Epidermal melanocyte (primary cell): ENCODE measurements around the gene SMPDL3A.
A peak's percentile ranks its signal among the peaks of the same experiment; 100 is the strongest.
"Not testable (repeated sequence)": the region's sequence is repeated elsewhere in the genome, so short reads cannot be mapped to it uniquely, and the experiment has no call there.

ENCODE experiments used
- DNase-seq: peaks from one replicate; pipeline ENCODE4 v3.0.0; 2011; ENCODE audit warnings: low spot score; ENCODE audit not compliant: insufficient read length

Gene SMPDL3A, protein sequence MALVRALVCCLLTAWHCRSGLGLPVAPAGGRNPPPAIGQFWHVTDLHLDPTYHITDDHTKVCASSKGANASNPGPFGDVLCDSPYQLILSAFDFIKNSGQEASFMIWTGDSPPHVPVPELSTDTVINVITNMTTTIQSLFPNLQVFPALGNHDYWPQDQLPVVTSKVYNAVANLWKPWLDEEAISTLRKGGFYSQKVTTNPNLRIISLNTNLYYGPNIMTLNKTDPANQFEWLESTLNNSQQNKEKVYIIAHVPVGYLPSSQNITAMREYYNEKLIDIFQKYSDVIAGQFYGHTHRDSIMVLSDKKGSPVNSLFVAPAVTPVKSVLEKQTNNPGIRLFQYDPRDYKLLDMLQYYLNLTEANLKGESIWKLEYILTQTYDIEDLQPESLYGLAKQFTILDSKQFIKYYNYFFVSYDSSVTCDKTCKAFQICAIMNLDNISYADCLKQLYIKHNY

GRCh38 chr6:122789182-122790027 lies at the start of gene SMPDL3A:
SMPDL3A (plus strand) TSS chr6:122789258; CDS start chr6:122789347, 89 bp downstream.
- DNase-seq = peak; percentile 57

DNA sequence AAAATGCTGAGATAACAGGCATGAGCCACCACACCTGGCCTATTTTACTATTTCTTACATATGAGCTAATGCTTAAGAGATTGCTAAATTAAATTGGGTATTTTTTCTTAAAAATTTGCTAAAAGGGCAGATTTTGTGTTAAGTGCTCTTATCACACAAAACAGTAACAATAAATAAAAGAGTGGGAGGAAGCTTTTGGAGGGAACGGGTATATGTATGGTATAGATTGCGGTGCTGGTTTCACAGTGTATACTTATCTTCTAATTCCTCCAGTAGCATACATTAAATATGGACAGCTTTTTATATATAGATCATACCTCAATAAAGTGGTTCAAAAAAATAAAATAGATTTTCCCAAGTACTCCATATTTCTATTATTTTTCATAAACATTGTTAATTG lies 49.0 kb upstream of the SMPDL3A start:
- DNase-seq = no peak

DNA sequence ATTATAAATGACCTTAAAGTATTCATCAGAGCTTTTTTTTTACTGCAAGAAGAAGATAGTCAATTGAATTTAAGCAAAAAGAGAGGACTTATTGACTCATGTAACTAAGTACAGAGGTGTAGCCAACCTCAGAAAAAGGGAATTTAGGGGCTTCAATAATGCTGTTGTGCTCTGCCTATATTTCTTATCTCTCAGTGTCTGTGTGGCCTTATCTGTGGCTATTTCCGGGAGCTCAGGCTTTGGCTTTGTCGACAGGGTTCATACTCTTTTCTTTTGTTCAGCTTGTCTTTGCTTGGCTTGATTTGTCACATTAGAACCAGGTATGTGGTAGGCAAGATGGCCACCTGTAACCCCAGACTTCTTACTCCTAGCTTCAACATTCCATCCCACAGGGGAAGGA lies 48.1 kb upstream of the SMPDL3A start:
- DNase-seq = no peak

DNA sequence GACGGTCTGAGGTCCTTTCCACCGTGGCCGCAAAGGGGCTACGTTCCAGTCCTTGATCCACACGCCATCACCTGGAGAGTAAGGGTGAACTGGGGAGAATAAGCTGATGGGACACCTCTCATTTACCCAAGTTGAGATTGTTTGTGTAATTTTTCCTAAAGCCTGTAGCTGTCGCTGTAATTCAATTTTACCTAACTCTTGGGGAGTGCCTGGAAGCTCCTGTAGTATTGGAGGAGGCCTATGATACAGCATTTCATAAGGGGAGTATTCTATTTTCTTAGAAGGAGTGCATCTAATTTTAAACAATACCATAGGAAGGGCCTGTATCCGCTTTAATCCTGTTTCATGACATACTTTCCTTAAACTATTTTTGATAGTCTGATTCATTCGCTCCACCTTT lies 44.8 kb upstream of the SMPDL3A start:
- DNase-seq = not testable (repeated sequence)

- not testable (repeated sequence) for DNase-seq
These were observed 44.2 kb upstream of the SMPDL3A start for GRCh38 chr6:122744856-122745255.

DNA sequence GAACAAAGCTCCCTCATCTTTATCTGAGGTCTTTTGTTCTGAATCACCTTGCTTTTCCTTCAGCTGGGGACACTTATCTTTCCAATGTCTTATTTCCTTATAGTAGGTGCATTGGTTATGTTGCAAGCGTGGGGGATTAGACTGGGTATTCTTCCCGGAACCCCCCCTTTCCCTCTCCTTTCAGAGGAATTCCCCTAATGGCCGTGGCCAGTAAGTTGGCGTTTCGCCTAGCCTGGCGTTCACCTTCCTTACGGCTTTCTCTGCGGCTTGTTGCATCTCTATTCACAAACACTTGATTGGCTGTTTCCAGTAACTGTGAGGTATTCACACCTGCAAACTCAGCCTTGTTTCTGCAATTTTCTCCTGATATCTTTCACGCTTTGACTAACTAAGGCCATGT lies 42.4 kb upstream of the SMPDL3A start:
- DNase-seq = no peak

DNA sequence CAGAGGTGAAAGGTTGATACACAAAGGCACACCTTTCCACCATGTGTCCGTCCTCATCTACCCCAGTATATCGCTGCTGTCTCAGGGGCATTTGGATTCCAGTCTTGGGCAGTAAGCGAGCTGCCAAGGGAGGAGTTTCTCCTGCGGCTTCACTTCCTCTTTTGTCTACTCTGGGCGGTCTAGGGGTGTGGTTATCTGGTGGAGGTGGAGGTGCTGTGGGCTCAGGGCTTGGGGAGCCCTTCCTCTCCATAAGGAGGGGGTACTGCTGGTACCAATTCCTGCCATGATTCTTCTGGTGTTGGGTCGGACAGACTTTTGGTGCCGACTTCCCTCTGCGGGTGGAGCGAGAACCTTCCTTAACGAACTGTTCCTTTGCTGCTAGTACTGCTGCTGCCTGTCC lies 41.5 kb upstream of the SMPDL3A start:
- no peak for DNase-seq

DNA sequence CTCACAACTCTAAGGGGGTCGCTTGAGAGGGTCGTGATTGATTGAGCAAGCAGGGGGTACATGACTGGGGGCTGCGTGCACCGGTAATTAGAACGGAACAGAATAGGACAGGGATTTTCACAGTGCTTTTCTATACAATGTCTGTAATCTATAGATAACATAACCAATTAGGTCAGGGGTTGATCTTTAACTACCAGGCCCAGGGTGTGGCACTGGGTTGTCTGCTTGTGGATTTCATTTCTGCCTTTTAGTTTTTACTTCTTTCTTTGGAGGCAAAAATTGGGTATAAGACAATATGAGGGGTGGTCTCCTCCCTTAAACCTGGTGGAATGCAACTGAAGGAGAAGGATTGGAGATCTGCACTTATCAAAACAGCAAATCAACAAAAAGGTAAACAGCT lies 40.1 kb upstream of the SMPDL3A start:
- not testable (repeated sequence) for DNase-seq

- peak; percentile 51 for DNase-seq
These were observed 39.5 kb upstream of the SMPDL3A start for GRCh38 chr6:122749451-122750050.

DNA sequence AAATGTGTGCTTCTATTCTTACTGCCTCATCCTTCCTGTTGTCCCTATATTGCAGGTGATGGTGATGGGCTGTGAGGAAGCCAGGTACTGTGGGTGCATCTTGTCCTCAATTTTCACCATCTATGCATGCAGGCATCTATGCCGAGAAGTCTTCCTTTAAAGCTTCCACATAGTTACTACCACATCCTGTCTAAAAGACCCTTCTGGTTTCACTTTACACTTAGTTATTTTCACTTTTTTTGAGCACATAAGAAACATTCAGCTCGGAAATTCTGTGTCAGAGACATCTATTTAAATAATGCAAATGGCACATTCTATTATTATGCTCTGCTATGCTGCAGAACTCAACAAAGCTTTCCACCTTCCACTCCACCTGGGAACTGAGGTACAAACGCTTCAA lies 37.7 kb upstream of the SMPDL3A start:
- no peak for DNase-seq

DNA sequence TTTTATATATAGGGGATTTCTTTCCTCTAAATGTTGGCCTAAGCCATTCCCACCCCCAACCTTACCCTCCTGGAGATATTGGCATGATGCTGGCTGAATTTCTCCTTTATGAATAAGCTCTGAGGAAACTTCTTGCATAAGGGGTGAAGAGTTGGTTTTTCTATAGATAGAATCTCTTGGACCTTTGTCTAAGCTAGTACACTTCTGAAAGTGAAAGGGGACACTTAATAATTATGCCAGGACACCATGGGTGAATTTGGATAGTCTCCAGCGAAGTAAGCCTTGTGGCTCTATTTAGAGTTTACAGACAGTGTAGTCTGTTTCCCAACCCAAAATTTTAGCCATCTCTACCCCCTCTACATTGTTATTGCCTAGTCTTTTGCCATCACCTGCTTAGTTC lies 36.6 kb upstream of the SMPDL3A start:
- DNase-seq = no peak

- no peak for DNase-seq
These were observed 35.9 kb upstream of the SMPDL3A start for GRCh38 chr6:122753000-122753687.

DNA sequence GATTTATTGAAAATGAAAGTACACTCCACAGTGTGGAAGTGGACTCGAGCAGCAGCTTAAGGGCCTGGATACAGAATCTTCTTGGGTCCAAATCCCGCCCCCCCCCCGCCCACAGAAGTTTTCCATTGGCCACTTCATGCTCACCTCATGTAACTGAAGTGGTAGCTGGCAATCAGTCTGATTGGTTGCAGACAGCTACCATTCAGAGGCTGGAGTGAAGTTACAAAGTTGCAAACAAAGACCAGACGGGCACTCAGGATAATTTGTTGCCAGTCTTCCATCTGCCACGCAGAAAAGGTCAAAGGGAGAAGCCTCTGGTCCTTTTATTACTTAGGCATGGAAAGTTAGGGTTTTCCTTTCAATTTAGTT lies 35.4 kb upstream of the SMPDL3A start:
- DNase-seq = no peak

DNA sequence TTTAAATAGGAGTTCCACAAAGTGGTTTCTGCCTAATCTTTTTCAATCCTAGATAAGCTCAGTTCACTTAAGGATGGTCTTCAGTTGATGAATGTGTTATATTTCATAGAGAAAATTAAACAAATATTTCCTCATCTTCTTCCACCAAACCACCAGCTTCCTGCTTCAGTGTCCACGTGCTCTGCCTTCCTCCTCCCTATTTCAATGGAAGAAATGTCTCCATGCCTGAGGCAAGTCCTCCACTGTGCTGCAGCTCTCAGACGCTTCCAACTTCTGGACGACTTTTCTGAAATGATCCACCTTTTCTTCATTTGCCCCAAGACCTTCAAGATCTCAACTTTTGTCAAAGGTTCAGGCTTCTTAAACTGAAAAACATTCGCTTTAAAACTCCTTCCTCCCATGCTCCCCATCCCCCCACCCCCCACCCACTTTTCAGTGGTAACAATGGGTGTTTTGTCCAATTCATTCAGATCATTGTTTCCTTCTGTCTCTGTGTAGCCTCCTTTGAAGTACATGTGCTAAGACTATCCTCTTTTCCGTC lies 34.8 kb upstream of the SMPDL3A start:
- no peak for DNase-seq

GRCh38 chr6:122755901-122756300 lies 33.2 kb upstream of the SMPDL3A start:
- DNase-seq = no peak

DNA sequence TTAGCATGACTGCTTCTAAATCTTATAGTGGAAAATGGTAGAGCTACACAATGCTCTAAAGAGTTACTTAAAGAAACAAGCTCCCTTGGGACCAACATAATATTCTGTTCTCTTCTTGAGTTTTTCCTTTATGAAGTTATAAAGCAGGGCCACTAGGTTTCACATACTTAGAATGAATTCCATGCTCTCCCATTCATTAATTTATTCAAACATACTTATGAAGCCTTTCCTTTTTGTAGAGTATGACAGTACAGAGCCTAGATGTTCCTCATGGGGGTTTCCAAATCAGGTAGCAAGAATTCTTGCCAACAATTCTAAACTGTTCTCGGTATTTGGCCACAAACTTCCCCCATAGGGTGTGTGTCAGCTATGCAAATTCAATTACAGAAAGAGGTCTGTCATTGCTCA lies 30.1 kb upstream of the SMPDL3A start:
- no peak for DNase-seq

GRCh38 chr6:122760330-122760729 lies 28.7 kb upstream of the SMPDL3A start:
- no peak for DNase-seq

- no peak for DNase-seq
These were observed 22.8 kb upstream of the SMPDL3A start for GRCh38 chr6:122766256-122766655.

DNA sequence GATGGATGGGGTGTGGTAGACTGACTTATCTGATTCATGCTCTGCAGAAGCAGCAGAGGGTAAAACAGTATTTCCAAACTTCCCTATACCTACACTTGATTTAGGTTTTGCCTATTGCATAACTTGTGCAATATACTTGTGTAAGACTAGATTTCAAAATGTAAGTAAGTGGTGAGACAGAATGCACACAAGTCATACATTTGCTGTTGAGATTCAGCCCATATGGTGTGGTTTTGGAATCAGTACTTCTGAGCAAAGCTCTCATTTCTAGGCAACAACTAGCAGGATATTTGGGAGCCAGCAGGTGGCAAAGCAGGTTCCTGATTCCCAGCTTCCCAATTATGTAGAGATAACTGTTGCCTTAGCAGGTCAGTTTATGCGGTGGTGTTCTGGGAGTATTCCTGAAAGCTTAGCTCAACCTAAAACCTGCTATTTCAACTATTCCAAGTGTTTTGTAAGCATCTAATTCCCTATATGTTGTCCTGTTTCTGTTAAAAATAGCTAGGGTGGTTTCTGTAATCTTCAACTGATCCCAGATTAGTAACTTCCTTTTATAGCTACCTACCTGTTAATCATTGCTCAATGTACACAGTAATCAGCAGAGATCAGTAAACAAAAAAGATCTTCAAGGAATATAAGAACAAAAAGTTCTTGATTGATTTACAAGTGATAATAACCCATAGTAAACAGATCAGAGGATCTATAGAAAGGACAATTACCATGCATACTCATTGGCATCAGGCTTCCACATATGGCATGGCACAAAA lies 18.0 kb upstream of the SMPDL3A start:
- DNase-seq = no peak

GRCh38 chr6:122772724-122773415 lies 16.2 kb upstream of the SMPDL3A start:
- no peak for DNase-seq
